ENCODE measurements around the gene TCERG1.
A peak's percentile ranks its signal among the peaks of the same experiment; 100 is the strongest.

Gene TCERG1

DNA sequence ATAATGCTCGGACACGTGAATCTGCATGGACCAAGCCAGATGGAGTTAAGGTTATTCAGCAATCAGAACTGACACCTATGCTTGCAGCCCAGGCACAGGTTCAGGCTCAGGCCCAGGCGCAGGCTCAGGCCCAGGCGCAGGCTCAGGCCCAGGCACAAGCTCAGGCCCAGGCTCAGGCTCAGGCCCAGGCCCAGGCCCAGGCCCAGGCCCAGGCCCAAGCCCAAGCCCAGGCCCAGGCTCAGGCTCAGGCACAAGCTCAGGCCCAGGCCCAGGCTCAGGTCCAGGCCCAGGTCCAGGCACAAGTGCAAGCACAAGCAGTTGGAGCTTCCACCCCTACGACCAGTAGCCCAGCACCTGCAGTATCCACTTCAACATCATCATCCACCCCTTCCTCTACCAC lies 11.8 kb downstream of the TCERG1 start:
- FAIRE-seq: no peak

GRCh38 chr5:146461319-146461718 lies 14.2 kb downstream of the TCERG1 start:
- no peak for FAIRE-seq

- no peak for FAIRE-seq
Observed at GRCh38 chr5:146463446-146463845, 16.3 kb downstream of the TCERG1 start.

GRCh38 chr5:146466521-146467349 lies 19.6 kb downstream of the TCERG1 start:
- FAIRE-seq: peak; percentile 96

DNA sequence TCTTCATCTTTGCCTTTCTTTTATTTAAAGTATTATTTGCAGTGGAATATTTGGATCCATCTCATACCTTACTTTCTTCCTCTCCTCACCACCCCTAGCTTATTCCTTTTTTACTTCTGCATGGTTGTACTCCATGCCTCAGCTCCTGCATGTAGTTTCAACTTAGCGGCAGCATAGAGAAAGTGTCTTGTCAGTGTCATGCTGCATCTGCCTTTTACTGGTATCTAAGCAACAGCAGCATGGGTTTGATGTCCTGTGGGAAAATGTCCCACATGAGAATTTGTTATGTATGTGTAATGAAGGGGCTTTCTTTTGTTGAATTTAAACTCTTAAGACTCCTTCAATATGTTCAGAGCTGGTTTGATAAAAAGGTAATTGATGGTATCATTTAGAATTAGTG lies 20.6 kb downstream of the TCERG1 start:
- no peak for FAIRE-seq

DNA sequence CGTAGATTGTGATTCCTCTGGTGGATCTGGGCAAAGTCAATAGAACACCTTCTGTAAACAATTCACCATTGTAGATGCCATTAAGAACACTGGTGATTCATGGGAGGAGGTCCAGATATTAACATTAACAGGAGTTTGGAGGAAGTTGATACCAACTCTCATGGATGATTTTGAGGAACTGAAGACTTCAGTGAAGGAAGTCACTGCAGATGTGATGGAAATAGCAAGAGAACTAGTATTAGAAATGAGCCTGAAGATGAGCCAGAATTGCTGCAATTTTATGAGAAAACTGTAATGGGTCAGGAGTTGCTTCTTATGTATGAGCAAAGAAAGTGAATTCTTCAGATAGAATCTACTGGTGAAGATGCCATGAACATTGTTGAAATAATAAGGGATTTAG lies 26.9 kb downstream of the TCERG1 start:
- no peak for FAIRE-seq

DNA sequence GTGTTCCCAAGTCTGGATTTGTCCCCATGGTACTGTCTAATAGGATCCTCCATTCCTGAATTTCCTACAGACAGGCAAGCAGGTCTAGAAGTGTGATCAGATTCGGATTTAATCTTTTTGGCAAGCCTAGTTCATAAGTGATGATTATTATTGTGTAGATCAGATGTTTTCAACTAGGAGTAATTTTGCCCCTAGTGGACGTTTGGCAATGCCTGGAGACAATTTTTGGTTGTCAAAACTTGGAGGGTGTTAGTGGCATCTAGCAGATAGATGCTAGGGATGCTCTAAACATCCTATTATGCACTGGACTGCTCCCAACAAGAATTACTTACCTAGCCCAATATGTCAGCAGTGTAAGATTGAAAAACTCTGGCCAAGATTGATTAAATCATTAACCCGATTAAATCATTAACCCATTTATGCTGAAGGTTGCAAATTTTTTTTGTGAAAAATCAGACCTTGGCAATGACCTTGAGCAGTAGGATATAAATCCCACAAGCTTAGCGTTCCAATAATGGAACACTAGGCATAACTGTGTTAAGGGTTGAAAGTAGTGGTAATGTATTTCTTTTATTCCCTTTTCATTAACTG lies 28.2 kb downstream of the TCERG1 start:
- no peak for FAIRE-seq

DNA sequence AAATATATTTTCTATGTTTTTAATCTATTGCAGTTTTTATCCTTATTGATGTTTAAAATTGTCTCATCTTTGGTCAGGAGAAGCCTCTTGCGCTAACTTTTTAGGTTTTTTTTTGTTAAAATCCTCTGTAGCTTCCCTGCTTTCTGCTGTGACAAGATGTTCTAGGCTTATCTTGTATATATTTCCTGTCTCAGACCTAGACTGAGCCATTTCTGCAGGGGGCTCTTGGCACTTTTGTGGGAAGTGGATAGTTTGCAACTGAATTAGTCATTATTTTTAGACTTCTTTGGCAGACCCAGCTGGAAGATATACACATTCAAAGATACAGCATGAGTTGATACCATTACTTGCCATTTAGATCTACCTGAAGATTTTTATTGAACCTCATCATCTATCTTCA lies 28.8 kb downstream of the TCERG1 start:
- no peak for FAIRE-seq

DNA sequence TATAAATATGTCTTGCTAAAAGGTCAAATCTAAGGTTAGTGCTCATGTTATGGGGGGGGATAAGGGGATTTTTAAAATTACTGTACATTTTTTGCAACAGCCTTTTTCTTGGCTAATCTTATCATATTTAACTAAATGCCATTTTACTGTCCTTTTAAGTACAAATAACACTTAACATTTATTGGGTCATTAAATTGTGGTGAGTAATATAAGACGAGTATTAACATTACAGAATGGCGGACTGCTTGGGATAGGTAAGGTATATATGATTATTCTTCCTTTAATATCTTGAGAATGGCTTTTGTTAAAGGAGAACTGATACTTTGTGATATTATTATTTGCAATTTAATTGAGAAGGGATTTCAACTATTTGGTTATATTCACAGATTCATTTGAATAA lies 35.6 kb downstream of the TCERG1 start:
- FAIRE-seq: peak; percentile 82

GRCh38 chr5:146484714-146485391 lies 37.7 kb downstream of the TCERG1 start:
- no peak for FAIRE-seq

GRCh38 chr5:146490089-146490843 lies 43.1 kb downstream of the TCERG1 start:
- no peak for FAIRE-seq

GRCh38 chr5:146494656-146495055 lies 47.5 kb downstream of the TCERG1 start:
- no peak for FAIRE-seq

DNA sequence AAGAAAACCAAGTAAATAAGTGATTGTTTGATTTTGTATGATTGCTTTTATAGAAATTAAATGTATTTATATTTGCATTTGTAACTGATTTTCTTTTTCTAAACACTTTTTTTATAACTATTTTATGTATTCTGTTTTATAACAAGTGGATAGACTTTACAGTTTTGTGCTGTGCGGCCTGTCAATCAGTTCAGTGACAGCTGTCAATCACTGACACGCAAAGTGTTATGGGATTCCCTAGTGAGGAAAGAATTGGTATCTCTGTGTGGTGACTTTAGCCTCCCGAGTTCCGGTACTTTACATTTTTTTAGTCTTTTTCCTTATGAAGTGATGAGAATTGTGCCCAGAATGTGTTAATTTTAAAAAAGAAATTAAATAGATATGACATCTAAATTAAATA lies 52.5 kb downstream of the TCERG1 start:
- no peak for FAIRE-seq

DNA sequence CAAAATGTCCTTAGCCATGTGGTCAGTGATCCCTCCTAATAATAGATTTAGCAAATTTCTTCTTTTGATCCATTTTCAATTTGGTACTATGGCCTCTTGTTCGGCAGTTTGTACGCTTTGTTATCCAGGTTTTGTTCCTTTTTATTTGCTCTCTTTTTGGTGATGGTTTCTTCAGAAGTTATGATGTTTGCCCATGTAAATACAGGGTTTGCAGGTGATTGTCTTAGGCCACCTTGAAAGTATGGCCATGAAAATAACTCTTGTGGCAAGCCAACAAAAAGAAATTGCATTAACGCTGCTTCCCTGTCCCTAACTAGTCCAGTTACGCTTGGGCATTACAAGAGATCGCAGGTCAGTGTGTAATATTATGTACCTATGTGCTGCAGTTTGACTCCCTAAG lies 60.3 kb downstream of the TCERG1 start:
- FAIRE-seq: no peak

DNA sequence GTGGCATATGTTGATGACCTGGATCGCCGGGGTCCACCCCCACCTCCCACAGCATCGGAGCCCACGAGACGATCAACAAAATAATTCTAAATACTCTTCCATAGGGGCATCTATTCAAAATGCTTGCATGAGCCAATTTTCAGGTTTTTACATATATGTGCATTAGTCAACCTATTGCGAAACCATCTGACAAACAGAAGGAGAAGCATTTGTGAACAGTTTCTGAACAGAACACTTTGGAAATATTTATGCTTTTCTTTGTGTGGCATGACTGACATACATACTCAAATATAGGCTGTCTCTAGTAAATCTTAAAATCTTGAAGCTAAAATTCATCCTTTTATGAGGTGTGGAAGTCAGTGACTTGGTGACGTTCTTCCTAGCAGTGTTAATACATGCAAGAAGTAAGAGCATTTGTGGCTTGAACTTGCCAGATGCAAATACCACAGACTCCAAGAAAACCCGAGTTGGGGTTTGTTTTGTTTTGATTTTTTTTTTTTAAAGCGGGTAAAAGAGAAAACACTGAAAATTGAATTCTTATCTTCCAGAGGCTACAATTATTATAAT lies 63.5 kb downstream of the TCERG1 start:
- no peak for FAIRE-seq

DNA sequence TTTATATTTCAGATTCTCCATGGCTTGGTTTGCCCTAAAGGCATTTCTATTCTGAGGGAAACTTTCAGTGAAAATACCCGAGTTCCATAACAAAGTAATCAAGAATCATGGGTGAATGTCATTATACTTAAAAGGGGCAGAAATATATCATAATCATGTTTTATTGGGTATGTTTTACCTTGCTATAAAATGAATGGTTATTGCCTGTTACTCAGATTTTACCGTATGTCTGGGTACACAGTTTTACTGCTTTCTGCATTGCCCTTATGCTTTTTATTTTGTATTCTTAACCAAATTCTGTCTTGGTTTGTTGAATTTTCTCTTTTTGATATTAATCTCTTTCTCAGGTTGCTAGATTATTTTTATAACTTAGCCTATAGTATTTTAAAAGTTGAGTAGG lies 66.3 kb downstream of the TCERG1 start:
- FAIRE-seq: no peak

DNA sequence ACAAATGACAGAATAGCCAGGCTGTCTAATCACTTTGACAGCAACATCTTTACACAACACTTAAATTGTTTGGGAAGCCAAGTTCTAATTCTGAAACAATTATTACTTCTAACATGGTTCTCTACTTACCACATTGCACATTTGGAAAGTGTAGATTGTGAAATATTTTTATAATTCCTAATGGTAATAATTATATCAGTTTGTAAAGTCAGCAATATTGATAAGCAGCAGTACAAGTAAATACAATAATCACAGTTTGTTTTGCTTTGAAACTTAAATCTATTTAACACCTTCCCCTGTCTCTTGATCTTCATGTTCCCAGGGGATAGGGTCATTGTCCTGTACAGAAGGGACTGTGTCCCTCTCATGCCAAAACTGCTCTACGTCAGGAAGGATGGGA lies 67.4 kb downstream of the TCERG1 start:
- no peak for FAIRE-seq

- FAIRE-seq: no peak
Observed at GRCh38 chr5:146515473-146516150, 68.5 kb downstream of the TCERG1 start.

- no peak for FAIRE-seq
Observed at GRCh38 chr5:146516151-146516475, 69.0 kb downstream of the TCERG1 start, which contains the start of gene GPR151. TSS of gene GPR151 (minus strand) at chr5:146516190. CDS start at chr5:146516113, 77 bp downstream.

DNA sequence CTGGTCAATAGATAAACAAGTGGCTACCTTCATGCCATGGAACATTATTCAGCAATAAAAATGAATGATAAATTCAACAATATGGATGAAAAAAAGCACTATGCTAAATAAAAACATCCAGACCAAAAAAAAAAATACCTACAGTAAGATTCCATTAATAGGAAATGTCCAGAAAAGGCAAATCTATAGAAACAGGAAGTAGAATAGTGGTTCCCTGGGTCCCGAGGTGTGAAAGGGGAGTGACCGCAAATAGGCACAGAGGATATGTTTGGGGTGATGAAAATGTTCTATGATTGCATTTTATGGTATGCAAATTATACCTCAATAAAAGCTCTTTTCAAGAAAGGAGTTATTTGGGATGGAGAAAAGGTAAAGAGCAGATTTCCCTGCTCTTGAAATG lies 72.4 kb downstream of the TCERG1 start:
- FAIRE-seq: no peak

GRCh38 chr5:146520731-146521130 lies 73.6 kb downstream of the TCERG1 start:
- no peak for FAIRE-seq

- FAIRE-seq: no peak
Observed at GRCh38 chr5:146521403-146522106, 74.4 kb downstream of the TCERG1 start.

Data from islet of Langerhans (tissue), 1 donor.